Naive B cell (primary cell): ENCODE data around the gene ENOX2. TPM values are rescaled to one million over a fixed set of nuclear protein-coding genes. Genes with fewer than 3 reads are reported as not detected.
A peak's percentile ranks its signal among the peaks of the same experiment; 100 is the strongest.

Source experiments
- ATAC-seq, 2 donors: fragments of 150-1000 bp; cut with Tn5 transposase; 2 replicates each; pipeline ENCODE4 v1.10.0; 2021; ENCODE audit warnings: low read depth in 2 of 2, mild to moderate bottlenecking in 2 of 2, moderate library complexity in 2 of 2
- DNase-seq: peaks from one replicate; pipeline ENCODE4 v3.0.0; 2022
- H3K27ac Mint-ChIP-seq, 6 donors: one replicate each; pipeline ENCODE4 v1.8.0; 2020 to 2022; ENCODE audit warnings: mild to moderate bottlenecking in 6 of 6, mixed read lengths in 6 of 6, moderate library complexity in 5 of 6, inconsistent platforms in 2 of 6
- H3K27me3 Mint-ChIP-seq, 3 donors: one replicate each; pipeline ENCODE4 v1.8.0; 2021 to 2022; ENCODE audit warnings: mixed read lengths in 3 of 3, mild to moderate bottlenecking in 1 of 3
- H3K36me3 Mint-ChIP-seq, 2 donors: one replicate each; pipeline ENCODE4 v1.8.0; 2020 to 2022; ENCODE audit warnings: mixed read lengths in 2 of 2, inconsistent platforms in 1 of 2, mild to moderate bottlenecking in 1 of 2
- H3K4me1 Mint-ChIP-seq, 3 donors: one replicate each; pipeline ENCODE4 v1.8.0; 2020 to 2022; ENCODE audit warnings: mixed read lengths in 3 of 3, inconsistent platforms in 1 of 3, mild to moderate bottlenecking in 1 of 3, moderate library complexity in 1 of 3
- H3K4me3 Mint-ChIP-seq, 8 donors: one replicate each; pipeline ENCODE4 v1.8.0; 2020 to 2022; ENCODE audit warnings: mild to moderate bottlenecking in 8 of 8, mixed read lengths in 8 of 8, moderate library complexity in 8 of 8, inconsistent platforms in 2 of 8
- H3K9me3 Mint-ChIP-seq, 7 donors: one replicate each; pipeline ENCODE4 v1.8.0; 2020 to 2022; ENCODE audit warnings: mixed read lengths in 7 of 7, mild to moderate bottlenecking in 5 of 7, inconsistent platforms in 2 of 7, moderate library complexity in 1 of 7
- polyA plus RNA-seq, 6 donors: library from polyadenylated mRNA; unstranded; fragments of 300-500 nt; fragmentation: Illumina TruSeq; gene quantifications; one replicate each; pipeline ENCODE4 v1.2.3, GENCODE V29; 2021; ENCODE audit warnings: low read depth in 6 of 6

The ENOX2 gene
- polyA plus RNA-seq, 6 donors from 2014 or later: 17.2 to 32.6 (median 25.2) TPM

DNA sequence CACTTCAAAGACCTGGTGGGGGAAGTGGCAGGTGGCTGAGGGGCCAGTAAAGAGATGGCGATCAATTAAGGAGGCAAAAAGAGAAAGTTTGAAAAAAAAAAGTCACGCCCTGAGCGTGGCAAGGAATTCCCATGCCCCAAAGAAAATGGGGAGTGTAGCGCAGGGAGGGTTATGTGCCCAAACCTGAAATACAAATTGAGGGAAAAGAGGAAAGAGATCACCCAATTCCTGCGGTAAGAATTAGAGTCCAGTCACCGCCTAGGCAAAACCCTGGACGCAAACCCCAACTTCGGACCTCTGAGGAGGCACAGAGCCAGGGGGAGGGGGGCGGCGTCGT, 595 bp downstream of the ENOX2 start:
- H3K27ac Mint-ChIP-seq: peak overlapping the region in 3 of 6 donors; percentile 70 to 92 (median 82)
- H3K27me3 Mint-ChIP-seq: peaks cover 0 to 4% (median 0%) of the 10 kb centered on the region in 3 donors
- DNase-seq: no peak
- no peaks in the 10 kb centered on the region for H3K9me3 Mint-ChIP-seq
- ATAC-seq: no peak
- peak overlapping the region in 1 of 8 donors; percentile 92 for H3K4me3 Mint-ChIP-seq
- H3K36me3 Mint-ChIP-seq: peaks cover 0 to 4% of the 10 kb centered on the region in 2 donors
- H3K4me1 Mint-ChIP-seq: peaks cover 8 to 11% (median 9%) of the 10 kb centered on the region in 3 donors

DNA sequence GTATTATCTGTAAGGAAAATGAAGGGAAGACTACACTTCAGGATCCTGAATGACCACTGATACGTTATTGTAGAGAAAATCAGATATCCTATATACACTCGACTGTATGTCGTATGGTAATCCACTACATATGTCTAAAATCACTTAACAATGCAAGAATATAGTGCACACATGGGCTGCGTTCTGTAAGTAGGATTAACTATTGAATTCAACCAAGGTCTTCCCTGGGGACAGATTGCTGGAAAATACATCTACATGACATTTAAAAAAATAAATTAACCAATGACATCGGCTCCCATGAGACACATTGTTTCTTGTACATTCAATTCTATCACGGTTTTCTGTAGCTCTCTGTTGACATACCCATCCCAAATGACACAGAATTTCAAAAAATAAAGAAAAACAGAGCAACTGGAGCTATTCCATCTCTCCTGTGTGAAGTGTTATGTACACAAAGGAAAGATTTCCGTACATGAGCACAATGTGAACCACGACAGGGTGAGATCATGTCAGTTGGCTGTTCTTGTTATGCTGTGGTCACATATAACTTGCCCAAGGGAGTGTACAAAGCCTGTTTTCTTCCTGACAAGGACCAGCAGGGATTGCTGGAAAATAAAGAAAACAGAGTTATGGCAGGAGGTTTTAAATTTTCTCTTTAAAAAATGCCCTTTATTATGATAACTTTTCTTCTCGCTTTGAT, 6.1 kb downstream of the ENOX2 start:
- DNase-seq: no peak
- H3K4me1 Mint-ChIP-seq: peaks cover 3 to 5% (median 4%) of the 10 kb centered on the region in 3 donors
- H3K9me3 Mint-ChIP-seq: no peaks in the 10 kb centered on the region
- H3K4me3 Mint-ChIP-seq: no peak overlapping the region
- no peak overlapping the region for H3K27ac Mint-ChIP-seq
- H3K36me3 Mint-ChIP-seq: peaks cover 0 to 5% of the 10 kb centered on the region in 2 donors
- ATAC-seq: no peak
- no peaks in the 10 kb centered on the region for H3K27me3 Mint-ChIP-seq

DNA sequence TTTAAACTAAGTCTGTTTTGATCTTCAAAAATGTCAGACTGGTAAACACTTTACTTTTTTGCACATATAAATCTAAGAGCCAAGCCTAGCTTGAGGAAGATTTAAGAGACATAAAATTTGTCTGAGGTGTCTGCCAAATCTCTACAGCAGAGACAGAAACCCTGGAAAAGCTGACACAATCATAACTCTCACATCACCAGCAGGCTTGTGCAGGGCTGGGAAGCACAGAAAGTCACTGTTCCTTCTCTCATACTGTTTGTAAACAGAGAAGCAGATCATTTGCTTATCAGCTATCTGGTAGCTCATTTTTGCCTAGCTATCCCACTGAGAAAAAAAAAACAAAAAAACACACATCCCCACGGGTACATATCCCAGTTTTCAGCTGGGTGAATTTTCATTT, 7.0 kb downstream of the ENOX2 start:
- H3K4me3 Mint-ChIP-seq: no peak overlapping the region
- no peak for ATAC-seq
- no peaks in the 10 kb centered on the region for H3K9me3 Mint-ChIP-seq
- H3K27me3 Mint-ChIP-seq: no peaks in the 10 kb centered on the region
- H3K36me3 Mint-ChIP-seq: peaks cover 0 to 5% of the 10 kb centered on the region in 2 donors
- H3K4me1 Mint-ChIP-seq: no peaks in the 10 kb centered on the region
- no peak overlapping the region for H3K27ac Mint-ChIP-seq
- DNase-seq: no peak

DNA sequence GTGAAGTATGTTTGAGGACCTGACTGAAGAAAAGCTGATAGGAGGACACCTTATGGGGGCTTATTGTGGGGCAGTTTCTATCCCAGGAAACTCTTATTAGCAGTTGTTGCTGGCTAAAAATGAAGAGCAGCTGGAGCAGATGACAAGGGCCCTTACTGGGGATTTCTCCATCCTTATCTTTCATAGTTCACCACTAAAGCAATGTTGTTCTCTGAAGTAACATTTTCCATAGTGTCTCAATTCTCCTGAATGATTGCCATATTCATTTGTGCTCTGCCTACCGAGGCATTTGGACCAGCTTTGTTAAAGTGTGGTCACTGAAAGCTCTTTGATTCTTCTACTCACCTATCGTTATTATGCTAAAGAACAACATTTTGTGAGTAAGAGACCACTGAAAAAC, 7.7 kb downstream of the ENOX2 start:
- Mint-ChIP-seq H3K36me3 (peaks cover 0 to 5% of the 10 kb centered on the region in 2 donors), H3K27ac (no peak overlapping the region), H3K27me3 (no peaks in the 10 kb centered on the region), H3K9me3 (no peaks in the 10 kb centered on the region), H3K4me3 (peak overlapping the region in 1 of 8 donors; percentile 37), H3K4me1 (no peaks in the 10 kb centered on the region)
- ATAC-seq: no peak
- DNase-seq: no peak

DNA sequence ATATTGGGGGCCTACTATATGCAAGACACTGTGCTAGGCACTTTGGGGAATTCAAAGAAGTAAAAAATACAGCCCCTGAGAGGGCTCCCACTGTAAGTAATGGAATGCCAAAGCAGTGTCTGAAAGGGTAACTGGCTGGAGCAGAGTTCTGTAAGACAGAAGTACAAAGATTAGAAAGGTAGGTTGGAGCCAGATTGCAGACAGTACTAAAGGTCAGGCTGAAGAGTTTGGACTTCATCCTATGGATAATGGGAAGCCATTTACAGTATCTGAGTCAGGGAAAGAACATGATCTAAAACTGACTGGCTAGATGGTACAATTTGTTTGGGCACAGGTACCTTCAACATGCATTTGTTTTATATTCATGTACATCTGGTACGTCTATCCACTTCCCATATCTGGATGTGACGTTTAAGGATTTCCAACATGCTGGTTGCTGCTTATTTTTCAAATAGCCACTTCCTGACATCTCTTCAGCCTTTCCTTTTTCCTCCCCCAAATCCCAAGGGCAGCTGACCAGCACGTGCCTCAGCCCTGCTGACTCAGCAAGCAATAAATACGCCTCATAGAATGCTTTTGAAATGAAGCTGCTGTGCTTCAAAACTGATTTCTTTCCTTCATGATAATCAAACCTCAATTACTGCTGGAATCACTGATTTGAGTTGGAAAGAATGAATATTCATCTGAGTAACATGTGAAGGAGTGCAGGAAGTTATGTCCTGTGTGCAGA, 9.5 kb downstream of the ENOX2 start:
- peaks cover 0 to 5% of the 10 kb centered on the region in 2 donors for H3K36me3 Mint-ChIP-seq
- no peak overlapping the region for H3K27ac Mint-ChIP-seq
- peaks cover 0 to 3% (median 0%) of the 10 kb centered on the region in 3 donors for H3K4me1 Mint-ChIP-seq
- no peak for DNase-seq
- no peaks in the 10 kb centered on the region for H3K9me3 Mint-ChIP-seq
- H3K4me3 Mint-ChIP-seq: no peak overlapping the region
- ATAC-seq: no peak
- H3K27me3 Mint-ChIP-seq: no peaks in the 10 kb centered on the region

DNA sequence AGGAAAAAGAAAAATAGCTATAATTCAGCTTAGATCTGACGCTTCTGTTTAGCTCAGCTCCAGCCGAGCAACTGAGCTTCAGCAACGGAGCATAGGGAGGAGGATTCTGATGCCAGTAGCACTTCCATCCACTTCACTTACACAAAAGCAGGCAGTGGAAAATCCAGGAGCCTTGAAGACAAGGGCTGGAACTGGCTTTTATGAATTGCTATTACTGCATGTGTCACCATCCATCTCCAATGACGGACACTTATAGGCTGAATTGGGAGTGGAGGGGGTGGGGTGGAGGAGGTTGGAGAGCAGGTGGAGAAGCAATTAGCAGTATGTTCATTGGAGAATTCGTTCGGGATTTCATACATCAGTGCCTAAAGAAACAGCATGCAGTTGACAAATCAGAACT, 15.6 kb downstream of the ENOX2 start:
- peaks cover 0 to 3% (median 2%) of the 10 kb centered on the region in 3 donors for H3K4me1 Mint-ChIP-seq
- no peak overlapping the region for H3K27ac Mint-ChIP-seq
- no peak for DNase-seq
- ATAC-seq: no peak
- no peaks in the 10 kb centered on the region for H3K36me3 Mint-ChIP-seq
- H3K27me3 Mint-ChIP-seq: no peaks in the 10 kb centered on the region
- no peak overlapping the region for H3K4me3 Mint-ChIP-seq
- no peaks in the 10 kb centered on the region for H3K9me3 Mint-ChIP-seq

DNA sequence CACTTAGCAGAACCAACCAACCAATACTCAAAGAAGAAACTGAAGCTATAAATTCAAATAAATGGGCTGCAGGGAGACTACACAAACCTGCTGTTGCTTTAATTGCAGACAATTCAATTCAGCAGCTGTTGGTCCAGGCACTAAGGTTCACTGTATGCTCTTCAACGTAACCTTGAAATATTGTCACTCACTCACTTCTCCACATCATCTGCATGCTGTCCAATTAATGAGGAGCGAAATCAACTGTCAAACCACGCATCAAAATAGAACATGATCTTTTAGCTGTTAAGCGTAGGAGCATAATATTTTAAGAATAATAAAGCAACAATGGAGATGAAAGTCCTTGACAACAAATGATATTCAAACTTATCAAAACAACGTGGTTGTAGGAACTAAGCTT, 17.0 kb downstream of the ENOX2 start:
- Mint-ChIP-seq H3K4me1 (peaks cover 0 to 8% (median 3%) of the 10 kb centered on the region in 3 donors), H3K36me3 (no peaks in the 10 kb centered on the region), H3K9me3 (no peaks in the 10 kb centered on the region), H3K27ac (no peak overlapping the region), H3K27me3 (no peaks in the 10 kb centered on the region), H3K4me3 (no peak overlapping the region)
- no peak for DNase-seq
- no peak for ATAC-seq

DNA sequence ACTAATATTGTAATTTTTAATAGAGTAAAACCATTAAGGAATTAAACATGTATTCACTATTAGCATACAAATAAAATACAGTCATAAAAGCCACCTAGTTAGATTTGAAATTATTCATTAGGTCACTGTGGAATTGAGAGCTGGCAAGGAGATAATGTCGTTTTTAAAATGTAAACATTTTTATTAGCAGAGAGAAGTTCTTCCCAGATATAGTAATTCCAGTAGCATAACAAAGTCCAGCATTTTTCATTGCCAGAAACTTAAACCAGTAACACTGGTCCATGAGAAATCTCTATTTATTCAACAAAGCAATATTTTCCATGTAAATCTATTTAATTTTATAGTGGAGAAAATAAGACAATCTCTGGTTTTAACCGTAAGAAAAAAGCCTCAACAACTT, 17.5 kb downstream of the ENOX2 start:
- Mint-ChIP-seq H3K36me3 (no peaks in the 10 kb centered on the region), H3K27ac (no peak overlapping the region), H3K27me3 (no peaks in the 10 kb centered on the region), H3K9me3 (no peaks in the 10 kb centered on the region), H3K4me1 (peaks cover 0 to 8% (median 3%) of the 10 kb centered on the region in 3 donors), H3K4me3 (no peak overlapping the region)
- DNase-seq (no peak), ATAC-seq (no peak)

DNA sequence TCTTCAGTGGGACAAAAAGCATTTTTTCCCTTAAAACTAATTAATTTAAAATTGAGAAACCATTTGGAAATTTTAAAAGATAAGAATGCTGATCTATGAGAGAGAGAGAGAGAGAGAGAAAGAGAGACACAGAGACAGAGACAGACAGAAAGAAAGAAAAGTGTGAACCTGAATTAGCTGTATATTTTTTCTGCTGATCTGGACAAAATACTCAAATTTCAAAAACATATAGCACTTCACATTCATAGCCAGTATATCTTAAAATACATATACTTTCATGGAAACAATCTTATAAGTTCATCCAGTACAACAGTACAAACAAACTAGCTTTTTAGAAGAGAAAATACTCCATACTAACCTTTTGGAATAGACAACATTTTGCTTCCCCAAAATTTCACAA, 18.4 kb downstream of the ENOX2 start:
- ATAC-seq (no peak), DNase-seq (no peak)
- Mint-ChIP-seq H3K9me3 (no peaks in the 10 kb centered on the region), H3K4me3 (no peak overlapping the region), H3K27me3 (no peaks in the 10 kb centered on the region), H3K36me3 (no peaks in the 10 kb centered on the region), H3K27ac (no peak overlapping the region), H3K4me1 (peaks cover 0 to 8% (median 0%) of the 10 kb centered on the region in 3 donors)

DNA sequence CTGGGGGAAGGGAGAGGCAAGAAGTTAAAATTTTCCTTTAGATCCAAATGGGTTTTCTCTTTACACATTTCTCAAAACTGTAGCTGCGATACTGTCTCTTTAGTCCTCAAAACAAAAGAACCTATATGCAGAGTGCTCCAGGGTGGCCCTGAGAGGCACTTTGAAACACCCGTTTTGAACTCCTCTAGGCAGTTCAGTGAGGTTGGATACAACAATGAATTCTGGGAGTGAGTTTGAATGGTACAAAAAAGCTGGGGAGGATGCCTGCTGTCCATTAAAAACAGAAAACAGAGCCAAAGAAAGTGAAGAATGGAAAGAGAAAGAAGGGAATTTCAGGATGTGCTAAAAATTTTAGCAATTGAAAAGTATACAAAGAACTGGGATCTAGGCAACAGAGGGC, 23.1 kb downstream of the ENOX2 start:
- ATAC-seq (no peak), DNase-seq (no peak)
- peaks cover 0 to 13% (median 2%) of the 10 kb centered on the region in 7 donors for H3K9me3 Mint-ChIP-seq
- no peaks in the 10 kb centered on the region for H3K27me3 Mint-ChIP-seq
- peaks cover 0 to 7% of the 10 kb centered on the region in 2 donors for H3K36me3 Mint-ChIP-seq
- H3K4me3 Mint-ChIP-seq: no peak overlapping the region
- peaks cover 0 to 12% (median 0%) of the 10 kb centered on the region in 3 donors for H3K4me1 Mint-ChIP-seq
- H3K27ac Mint-ChIP-seq: no peak overlapping the region

DNA sequence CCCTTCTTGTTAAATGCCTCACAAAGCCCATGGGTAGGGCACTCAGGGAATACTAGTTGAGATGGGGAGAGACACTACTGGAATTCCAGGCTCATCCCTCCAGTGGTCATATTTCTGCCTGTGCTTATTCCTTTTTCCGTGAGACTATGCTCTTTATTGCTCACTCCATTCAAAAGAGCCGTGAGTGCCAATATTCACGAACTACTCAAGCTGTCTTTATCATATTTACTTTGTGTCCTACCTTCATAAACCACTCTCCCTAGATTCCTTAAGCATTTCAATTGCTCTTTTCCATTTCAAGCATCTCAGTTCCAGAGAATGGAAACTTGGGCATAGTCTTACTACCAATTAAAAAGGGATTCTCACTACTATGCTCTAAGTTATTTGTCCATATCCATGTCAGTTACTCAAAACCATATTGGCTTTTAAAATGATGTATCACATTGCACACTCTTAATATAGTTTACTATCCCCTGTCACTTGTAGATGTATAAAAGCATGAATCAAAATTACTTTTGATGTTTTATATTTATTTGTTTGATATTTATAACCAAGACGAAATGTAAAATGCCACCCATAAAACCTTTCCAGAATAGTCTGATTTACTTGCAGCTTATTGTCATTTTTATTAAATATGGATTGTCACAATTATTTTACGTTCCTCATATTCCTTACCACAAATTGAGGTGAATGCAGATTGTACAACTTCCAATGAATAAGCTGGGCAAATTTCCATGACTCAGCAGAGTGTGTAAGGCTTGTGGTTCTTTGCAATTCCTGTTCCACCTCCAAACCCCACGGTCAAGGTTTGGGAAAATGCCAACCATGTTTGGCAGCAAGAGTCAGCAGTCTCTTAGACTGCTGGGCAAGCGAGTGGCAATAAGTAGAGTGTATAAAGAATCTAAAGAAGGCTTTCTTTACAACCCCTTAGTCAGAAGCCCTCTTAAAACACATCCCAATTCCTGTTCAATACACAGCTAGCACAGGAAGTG, 24.4 kb downstream of the ENOX2 start:
- Mint-ChIP-seq H3K36me3 (peaks cover 0 to 7% of the 10 kb centered on the region in 2 donors), H3K4me3 (no peak overlapping the region), H3K27me3 (no peaks in the 10 kb centered on the region), H3K27ac (no peak overlapping the region), H3K9me3 (peaks cover 0 to 13% (median 3%) of the 10 kb centered on the region in 7 donors), H3K4me1 (peaks cover 0 to 12% (median 0%) of the 10 kb centered on the region in 3 donors)
- no peak for ATAC-seq
- DNase-seq: no peak

DNA sequence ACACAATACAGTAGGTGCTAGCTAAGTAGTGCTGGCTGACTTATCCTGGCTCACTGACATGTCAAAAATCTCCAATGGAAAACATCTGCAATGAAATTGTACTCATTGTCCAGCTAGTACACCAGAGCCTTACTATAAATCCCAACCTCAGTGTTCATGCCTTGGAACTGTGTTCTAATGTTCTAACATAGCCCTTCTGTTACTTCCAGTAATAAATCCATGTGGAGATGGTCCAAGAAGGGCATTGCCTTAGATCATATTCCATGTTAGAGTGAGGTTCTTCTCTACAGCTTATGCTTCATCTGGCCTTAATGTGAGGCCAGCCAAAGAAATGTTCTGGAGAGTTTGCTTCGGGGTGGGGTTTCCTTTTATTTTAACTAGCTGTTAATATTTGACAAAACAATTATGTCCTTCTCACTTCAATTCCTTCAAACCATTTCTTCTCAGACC, 25.1 kb downstream of the ENOX2 start:
- DNase-seq (no peak), ATAC-seq (no peak)
- H3K4me1 Mint-ChIP-seq: peaks cover 0 to 12% (median 0%) of the 10 kb centered on the region in 3 donors
- H3K4me3 Mint-ChIP-seq: no peak overlapping the region
- peaks cover 0 to 7% of the 10 kb centered on the region in 2 donors for H3K36me3 Mint-ChIP-seq
- H3K27ac Mint-ChIP-seq: no peak overlapping the region
- peaks cover 0 to 13% (median 6%) of the 10 kb centered on the region in 7 donors for H3K9me3 Mint-ChIP-seq
- H3K27me3 Mint-ChIP-seq: no peaks in the 10 kb centered on the region

DNA sequence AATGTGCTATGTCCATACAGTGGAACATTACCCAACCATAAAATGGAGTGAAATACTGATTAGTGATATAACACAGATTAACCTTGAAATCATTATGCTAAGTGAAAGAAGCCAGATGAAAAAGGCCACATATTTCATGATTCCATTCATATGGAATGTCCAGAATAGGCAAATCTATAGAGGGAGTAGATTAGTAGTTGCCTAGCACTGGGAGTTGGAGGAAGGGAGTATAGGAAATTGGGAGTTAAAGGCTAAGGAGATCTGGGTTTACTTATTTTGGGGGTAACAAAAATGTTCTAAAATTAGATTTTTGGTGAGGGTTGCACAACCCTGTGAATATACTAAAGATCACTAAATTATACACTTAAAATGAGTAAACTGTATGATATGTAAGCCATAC, 26.8 kb downstream of the ENOX2 start:
- peaks cover 0 to 13% (median 6%) of the 10 kb centered on the region in 7 donors for H3K9me3 Mint-ChIP-seq

More for the DNA sequence above, 26.8 kb downstream of the ENOX2 start:
- Mint-ChIP-seq H3K36me3 (peaks cover 0 to 7% of the 10 kb centered on the region in 2 donors), H3K27me3 (no peaks in the 10 kb centered on the region), H3K27ac (no peak overlapping the region), H3K4me3 (no peak overlapping the region), H3K4me1 (peaks cover 0 to 4% (median 0%) of the 10 kb centered on the region in 3 donors)
- no peak for ATAC-seq
- no peak for DNase-seq
